Stimulated activated CD8-positive, alpha-beta memory T cell treated with anti-CD3 and anti-CD28 coated beads, Interleukin-4, amount 100 ng/mL, for 1 hour (primary cell): ENCODE results near the gene IL27RA.
A peak's percentile ranks its signal among the peaks of the same experiment; 100 is the strongest.

Source experiments
- DNase-seq, 2 donors: peaks; one replicate each; pipeline ENCODE4 v3.0.0-alpha.2; 2020; ENCODE audit warnings: low read depth in 2 of 2, low spot score in 1 of 2

Gene IL27RA

GRCh38 chr19:14056741-14057356, 25.3 kb downstream of the IL27RA start:
- DNase-seq: no peak

GRCh38 chr19:14058182-14059092, 26.9 kb downstream of the IL27RA start:
- no peak for DNase-seq

DNA sequence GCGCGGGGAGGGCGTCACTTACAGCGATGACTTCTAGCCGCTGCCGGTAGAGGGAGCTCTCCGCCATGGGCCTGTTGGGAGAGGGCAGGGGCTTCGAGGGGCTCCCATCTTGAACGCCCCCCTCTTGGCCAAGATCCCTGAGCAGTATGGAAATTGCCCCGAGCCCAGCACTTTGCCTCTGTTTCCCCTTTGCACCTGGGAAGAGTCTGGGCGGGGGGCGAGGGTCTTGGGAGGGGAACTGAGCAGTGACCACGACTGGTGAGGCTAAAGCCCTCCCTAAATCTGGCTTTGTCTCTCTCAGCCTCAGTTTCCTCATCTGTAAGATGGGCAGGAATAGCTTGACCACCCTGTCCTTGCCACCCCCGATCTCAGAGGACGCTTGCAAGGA, 27.5 kb downstream of the IL27RA start:
- no peak for DNase-seq

GRCh38 chr19:14059652-14060155, 28.1 kb downstream of the IL27RA start:
- no peak for DNase-seq

DNA sequence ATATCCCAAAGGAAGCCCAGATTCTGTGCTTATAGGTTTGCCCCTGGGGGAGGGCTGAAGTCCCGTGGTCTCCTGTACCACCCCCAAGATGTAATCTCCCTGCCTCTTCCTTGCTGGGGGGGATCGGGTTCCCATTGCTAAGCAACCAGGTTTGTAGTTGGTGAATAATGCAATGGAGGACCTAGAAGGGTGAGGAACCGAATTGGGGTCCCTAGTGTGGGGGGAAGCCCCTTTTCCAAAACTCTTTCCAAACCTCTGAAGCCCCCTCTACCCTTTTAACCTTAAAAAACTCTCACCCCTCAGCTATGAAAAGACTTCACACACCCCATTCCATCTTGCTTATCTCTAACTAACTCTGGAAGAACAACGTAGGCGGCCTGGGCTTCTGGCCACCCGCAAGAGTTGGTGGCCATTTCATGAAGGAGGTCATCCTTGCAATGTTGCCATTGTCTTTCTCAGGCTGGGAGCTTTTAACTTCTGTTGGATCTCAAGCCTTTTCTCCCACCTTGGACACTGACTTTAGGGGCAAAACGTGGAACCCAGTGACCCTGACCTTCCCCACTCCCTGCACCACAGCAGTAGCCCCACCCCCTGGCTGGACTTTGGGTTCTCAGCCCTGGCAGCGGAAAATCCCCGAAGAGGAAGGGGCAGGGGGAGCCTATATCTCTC, 29.7 kb downstream of the IL27RA start:
- DNase-seq: no peak

- no peak for DNase-seq
These were observed 30.4 kb downstream of the IL27RA start, which contains the start of gene PALM3 for GRCh38 chr19:14061751-14062557. TSS of gene PALM3 (minus strand) at chr19:14062076. CDS start at chr19:14061980, 96 bp downstream.

DNA sequence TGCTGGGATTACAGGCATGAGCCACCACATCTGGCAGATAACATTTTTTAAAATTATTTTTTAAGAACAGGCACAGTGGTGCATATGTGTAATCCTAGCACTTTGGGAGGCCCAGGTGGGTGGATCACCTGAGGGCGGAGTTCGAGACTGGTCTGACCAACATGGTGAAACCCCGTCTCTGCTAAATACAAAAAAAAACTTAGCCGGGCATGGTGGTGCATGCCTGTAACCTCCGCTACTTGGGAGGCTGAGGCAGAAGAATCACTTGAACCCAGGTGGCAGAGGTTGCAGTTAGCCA, 30.9 kb downstream of the IL27RA start:
- DNase-seq: no peak

- no peak for DNase-seq
These were observed 31.5 kb downstream of the IL27RA start for GRCh38 chr19:14063105-14063504.

DNA sequence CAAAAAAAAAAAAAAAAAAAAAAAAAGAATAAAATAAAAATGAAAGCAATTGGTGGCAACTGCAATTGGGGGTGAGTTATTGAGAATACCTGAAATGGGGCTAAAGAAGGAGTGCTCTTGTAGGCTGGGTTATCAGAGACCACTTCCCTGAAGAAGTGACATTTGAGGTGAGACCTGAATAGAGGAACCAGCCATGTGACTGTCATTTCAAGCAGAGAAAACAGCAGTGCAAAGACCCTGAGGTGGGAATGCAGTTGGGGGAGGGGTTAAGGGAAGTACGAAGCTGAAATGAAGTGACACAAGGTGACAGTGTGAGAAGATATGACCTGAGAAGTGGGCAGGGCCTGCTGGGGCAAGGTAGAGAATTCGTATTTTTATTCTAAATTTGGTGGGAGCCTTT, 34.6 kb downstream of the IL27RA start:
- DNase-seq: no peak

DNA sequence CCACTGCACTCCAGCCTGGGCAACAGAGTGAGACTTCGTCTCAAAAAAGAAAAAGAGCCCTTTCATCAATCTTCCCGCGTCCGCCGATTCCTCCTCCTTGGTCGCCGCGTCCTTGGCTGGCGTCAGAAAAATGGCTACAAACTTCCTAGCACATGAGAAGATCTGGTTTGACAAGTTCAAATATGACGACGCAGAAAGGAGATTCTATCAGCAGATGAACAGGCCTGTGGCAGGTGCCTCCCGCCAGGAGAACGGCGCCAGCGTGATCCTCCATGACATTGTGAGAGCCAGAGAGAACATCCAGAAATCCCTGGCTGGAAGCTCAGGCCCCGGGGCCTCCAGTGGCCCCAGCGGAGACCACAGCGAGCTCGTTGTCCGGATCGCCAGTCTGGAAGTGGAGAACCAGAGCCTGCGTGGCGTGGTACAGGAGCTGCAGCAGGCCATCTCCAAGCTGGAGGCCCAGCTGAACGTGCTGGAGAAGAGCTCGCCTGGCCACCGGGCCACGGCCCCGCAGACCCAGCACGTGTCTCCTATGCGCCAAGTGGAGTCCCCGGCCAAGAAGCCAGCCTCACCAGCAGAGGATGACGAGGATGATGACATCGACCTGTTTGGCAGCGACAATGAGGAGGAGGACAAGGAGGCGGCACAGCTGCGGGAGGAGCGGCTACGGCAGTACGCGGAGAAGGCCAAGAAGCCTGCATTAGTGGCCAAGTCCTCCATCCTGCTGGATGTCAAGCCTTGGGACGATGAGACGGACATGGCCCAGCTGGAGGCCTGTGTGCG, 38.9 kb downstream of the IL27RA start:
- DNase-seq: no peak

- DNase-seq: no peak
These were observed 41.1 kb downstream of the IL27RA start, which contains the start of gene MISP3 for GRCh38 chr19:14072535-14073260. TSS of gene MISP3 (plus strand) at chr19:14072786. CDS start at chr19:14073310, 524 bp downstream.

GRCh38 chr19:14073261-14073924, 41.8 kb downstream of the IL27RA start:
- no peak for DNase-seq

GRCh38 chr19:14073925-14074838, 42.6 kb downstream of the IL27RA start:
- DNase-seq: no peak

DNA sequence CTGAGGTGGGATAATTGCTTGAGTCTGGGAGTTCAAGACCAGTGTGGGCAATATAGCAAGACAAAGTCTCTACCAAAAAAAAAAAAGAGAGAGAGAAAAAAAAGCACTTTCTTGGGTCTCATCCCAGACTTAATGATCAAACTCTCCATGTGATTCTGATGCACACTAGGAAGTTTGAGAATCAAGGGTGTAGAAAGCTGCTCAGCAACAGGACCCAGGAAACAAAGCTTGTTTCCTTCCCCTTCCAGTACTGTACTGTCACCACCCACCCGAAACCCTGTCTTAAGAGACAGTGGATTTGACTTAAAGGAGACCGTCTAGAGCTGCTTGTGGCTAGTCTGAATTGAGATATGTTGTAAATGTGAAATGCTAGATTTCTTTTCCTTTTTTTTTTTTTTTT, 46.8 kb downstream of the IL27RA start:
- no peak for DNase-seq

DNA sequence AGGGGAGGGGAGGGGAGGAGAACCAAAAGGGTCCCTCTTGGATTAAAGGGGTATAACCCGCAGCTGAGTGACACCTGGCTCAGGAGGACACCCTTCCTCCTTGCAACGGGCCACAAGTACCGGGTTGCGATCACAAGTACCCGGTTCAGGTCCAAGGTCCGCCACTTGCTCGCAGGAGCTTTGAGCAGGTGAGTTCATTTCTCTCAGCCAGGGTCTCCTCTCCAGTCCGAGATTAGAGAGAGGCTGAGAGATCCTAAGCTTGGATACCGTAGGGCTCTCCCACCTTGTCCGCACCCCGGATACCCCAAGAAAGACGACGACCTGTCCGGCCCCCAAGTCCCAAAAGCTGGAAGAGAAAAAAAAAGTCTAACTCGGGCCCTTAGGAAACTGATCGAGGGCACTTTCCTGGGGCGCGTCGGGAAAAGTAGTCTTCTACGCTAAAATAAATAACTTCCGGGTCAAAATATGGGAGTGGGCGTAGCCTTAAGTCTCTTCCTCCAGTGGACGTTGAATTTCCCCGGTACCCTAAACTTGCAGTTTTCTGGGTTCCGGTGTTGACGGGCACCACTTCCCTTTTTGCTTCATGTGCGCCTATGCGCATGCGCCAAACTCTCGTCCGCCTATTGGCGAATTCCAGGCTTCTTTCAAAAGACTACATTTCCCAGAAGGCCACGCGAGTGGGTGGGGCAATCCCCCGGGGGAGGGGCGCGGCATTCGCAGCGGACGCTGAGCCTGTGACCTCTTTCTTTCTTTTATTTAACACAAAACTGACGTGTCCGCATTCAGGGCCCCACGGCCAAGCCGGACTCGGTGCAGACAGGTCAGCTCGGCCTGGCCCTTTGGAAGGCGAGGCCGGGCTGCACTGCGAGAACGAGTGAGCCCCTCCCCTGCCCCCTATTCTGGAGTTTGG, 49.6 kb downstream of the IL27RA start:
- peak; percentile 99 to 100 for DNase-seq

DNA sequence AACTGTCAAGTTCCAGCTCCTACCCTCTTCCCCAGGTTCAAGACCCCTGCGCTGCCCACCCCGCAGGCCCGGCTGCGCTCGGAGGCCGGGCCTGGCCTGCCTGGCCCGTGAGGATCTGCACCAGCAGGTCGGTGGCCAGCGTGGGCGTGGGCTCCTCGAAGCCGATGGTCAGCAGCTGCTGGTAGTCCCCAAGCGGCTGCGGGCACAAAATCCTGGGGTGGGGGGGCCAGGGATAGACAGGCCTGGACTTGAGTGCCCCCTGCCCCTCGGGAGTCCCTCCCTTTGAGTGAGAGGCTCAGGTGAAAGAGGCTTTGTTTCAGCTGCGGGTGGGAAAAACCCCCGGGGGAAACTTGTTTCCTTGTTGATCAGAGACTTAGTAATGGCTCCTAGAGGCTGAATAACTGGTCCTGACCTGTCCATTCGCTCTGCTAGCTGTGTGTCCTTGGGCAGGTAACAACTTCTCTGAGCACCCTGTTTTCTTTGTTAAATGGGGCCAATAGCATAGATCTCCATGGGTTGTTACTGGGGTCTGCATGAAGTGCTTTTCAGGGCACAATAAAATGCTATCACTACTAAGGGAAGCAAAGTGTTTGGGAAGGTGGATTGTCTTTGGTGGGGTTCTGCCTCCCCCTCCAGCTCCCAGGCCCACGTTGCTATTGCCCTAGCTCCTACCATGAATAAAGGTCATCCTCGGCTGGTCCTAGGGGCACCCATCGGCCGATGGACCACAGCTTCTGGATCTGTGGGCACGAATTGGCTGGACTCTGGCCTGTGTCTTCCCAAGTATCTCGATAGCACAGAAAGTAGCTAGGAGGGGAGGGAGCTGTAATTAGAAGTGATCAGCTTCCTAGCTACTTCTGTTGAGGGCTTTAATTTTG, 50.5 kb downstream of the IL27RA start:
- no peak for DNase-seq
